Sigmoid colon (tissue), 4 donors: ENCODE results near the gene ANKZF1.

Experiments
- CTCF ChIP-seq, 4 experiments: fragments of 450-650 bp in 3 of 4; fragments of 200-600 bp in 1 of 4; IDR thresholded peaks; one replicate each; pipeline ENCODE4 v1.5.1; 2016 to 2019; ENCODE audit warnings: antibody characterized with exemption in 4 of 4, mild to moderate bottlenecking in 3 of 4, moderate library complexity in 2 of 4
- POLR2AphosphoS5 ChIP-seq, 4 donors: sonication (generic); formaldehyde crosslinking; IDR thresholded peaks; one replicate each; pipeline ENCODE4 v1.6.1; 2017; ENCODE audit warnings: antibody characterized with exemption in 4 of 4

- TF ChIP-seq CTCF (IDR thresholded peaks at IDR 0.05): no peak
- TF ChIP-seq POLR2AphosphoS5 (IDR thresholded peaks at IDR 0.05): no peak
These were observed 13.1 kb upstream of the ANKZF1 start for GRCh38 chr2:219216535-219216915.
